ENCODE results near the gene ATN1.

DNA sequence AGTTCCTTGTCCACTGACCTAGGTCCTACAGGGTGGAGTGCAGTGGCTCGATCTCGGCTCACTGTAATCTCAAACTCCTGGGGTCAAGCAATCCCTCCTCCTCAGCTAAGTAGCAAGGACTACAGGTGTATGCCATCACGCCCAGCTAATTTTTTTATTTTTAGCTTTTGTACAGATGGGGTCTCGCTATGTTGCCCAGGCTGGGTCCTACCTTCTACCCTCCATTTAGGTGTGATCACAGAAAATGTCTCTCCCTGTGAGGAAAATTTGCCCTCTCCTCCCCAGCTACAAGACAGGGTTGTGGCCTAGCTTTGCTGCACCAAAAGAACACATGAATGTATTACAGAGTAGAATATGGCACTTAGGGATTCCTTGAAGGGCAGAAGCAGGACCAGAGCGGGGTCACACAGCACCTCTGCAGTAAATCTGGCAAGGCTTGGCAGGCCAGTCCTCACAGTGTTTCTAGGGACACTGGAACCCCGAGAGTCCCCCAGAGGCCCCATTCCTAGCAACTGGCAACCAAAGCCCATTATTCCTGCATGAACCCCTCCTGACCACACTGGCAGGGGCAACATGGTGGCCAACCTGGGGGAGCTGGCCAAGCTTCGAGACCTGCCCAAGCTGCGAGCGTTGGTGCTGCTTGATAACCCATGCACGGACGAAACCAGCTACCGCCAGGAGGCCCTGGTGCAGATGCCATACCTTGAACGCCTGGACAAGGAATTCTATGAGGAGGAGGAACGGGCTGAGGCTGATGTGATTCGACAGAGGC lies 15.4 kb upstream of the ATN1 start:
- TF ChIP-seq, protein P1, sequence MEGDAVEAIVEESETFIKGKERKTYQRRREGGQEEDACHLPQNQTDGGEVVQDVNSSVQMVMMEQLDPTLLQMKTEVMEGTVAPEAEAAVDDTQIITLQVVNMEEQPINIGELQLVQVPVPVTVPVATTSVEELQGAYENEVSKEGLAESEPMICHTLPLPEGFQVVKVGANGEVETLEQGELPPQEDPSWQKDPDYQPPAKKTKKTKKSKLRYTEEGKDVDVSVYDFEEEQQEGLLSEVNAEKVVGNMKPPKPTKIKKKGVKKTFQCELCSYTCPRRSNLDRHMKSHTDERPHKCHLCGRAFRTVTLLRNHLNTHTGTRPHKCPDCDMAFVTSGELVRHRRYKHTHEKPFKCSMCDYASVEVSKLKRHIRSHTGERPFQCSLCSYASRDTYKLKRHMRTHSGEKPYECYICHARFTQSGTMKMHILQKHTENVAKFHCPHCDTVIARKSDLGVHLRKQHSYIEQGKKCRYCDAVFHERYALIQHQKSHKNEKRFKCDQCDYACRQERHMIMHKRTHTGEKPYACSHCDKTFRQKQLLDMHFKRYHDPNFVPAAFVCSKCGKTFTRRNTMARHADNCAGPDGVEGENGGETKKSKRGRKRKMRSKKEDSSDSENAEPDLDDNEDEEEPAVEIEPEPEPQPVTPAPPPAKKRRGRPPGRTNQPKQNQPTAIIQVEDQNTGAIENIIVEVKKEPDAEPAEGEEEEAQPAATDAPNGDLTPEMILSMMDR (IDR thresholded peaks at IDR 0.05), result no peak
- TF ChIP-seq POLR2A (IDR thresholded peaks at IDR 0.05), result no peak

Measured in body of pancreas (tissue), 4 donors.